ENCODE measurements around the gene EPYC.
"Not testable (repeated sequence)": the region's sequence is repeated elsewhere in the genome, so short reads cannot be mapped to it uniquely, and the experiment has no call there.

Gene EPYC

GRCh38 chr12:90987101-90987500, 17.7 kb downstream of the EPYC start:
- 67% methylated on average over 1 of the region's 1 CpG for WGBS

GRCh38 chr12:90985331-90985730, 19.4 kb downstream of the EPYC start:
- H3K14ac ChIP-seq (ENCODE audit: low read length in 2 of 2); H3K4ac ChIP-seq (ENCODE audit: low read depth in 1 of 2, low read length in 2 of 2); H3K23ac ChIP-seq (ENCODE audit: low read length in 2 of 2); H4K91ac ChIP-seq (ENCODE audit: low read length); H3K27me3 ChIP-seq (ENCODE audit: control insufficient read depth in 1 of 2, insufficient read depth in 1 of 2, low read length in 2 of 2); H3K4me3 ChIP-seq (ENCODE audit: insufficient read depth in 1 of 2, low read depth in 1 of 2, low read length in 2 of 2); H3K9ac ChIP-seq (ENCODE audit: low read length); H2AFZ ChIP-seq (ENCODE audit: low read depth, low read length); H2AK5ac ChIP-seq (ENCODE audit: low read length, severe bottlenecking); DNase-seq; H3K9me3 ChIP-seq (ENCODE audit: control insufficient read depth, low read length); H3K79me1 ChIP-seq (replicated peaks; ENCODE audit: low read length, poor library complexity, severe bottlenecking); H3K4me1 ChIP-seq (ENCODE audit: control insufficient read depth, insufficient read depth, low read depth, low read length); H3K18ac ChIP-seq (ENCODE audit: low read depth in 1 of 2, low read length in 2 of 2); H3K36me3 ChIP-seq (ENCODE audit: control insufficient read depth in 1 of 2, insufficient read depth in 2 of 2, low read depth in 1 of 2, low read length in 2 of 2); H4K8ac ChIP-seq (ENCODE audit: low read length); H3K27ac ChIP-seq (ENCODE audit: low read length, poor library complexity, severe bottlenecking); H2BK15ac ChIP-seq (ENCODE audit: low read depth, poor library complexity, severe bottlenecking); H3K4me2 ChIP-seq (ENCODE audit: low read length, poor library complexity, severe bottlenecking); H2BK5ac ChIP-seq (ENCODE audit: low read depth, low read length, poor library complexity, severe bottlenecking); H2BK12ac ChIP-seq (ENCODE audit: low read length in 2 of 2): not testable (repeated sequence)
- peak overlapping the region; percentile 3 for H2BK120ac ChIP-seq (ENCODE audit: low read depth, low read length)
- 82% methylated on average over 3 of the region's 3 CpGs for WGBS

More at GRCh38 chr12:90987101-90987500, 17.7 kb downstream of the EPYC start:
- Histone ChIP-seq H3K27me3 (ENCODE audit: control insufficient read depth in 1 of 2, insufficient read depth in 1 of 2, low read length in 2 of 2) (no peaks in the 10 kb centered on the region), H3K14ac (ENCODE audit: low read length in 2 of 2) (no peak overlapping the region), H4K91ac (ENCODE audit: low read length) (no peak overlapping the region), H3K23ac (ENCODE audit: low read length in 2 of 2) (no peak overlapping the region), H4K8ac (ENCODE audit: low read length) (no peak overlapping the region), H2BK12ac (ENCODE audit: low read length in 2 of 2) (no peak overlapping the region), H3K9ac (ENCODE audit: low read length) (no peak overlapping the region), H2BK5ac (ENCODE audit: low read depth, low read length, poor library complexity, severe bottlenecking) (no peak overlapping the region), H3K9me3 (ENCODE audit: control insufficient read depth, low read length) (peaks cover 3% of the 10 kb centered on the region), H3K4me3 (ENCODE audit: insufficient read depth in 1 of 2, low read depth in 1 of 2, low read length in 2 of 2) (no peak overlapping the region), H3K4me2 (ENCODE audit: low read length, poor library complexity, severe bottlenecking) (no peak overlapping the region), H3K4me1 (ENCODE audit: control insufficient read depth, insufficient read depth, low read depth, low read length) (no peaks in the 10 kb centered on the region), H3K27ac (ENCODE audit: low read length, poor library complexity, severe bottlenecking) (no peak overlapping the region), H2AFZ (ENCODE audit: low read depth, low read length) (no peak overlapping the region), H3K79me1 (replicated peaks; ENCODE audit: low read length, poor library complexity, severe bottlenecking) (no peaks in the 10 kb centered on the region), H3K18ac (ENCODE audit: low read depth in 1 of 2, low read length in 2 of 2) (no peak overlapping the region), H3K4ac (ENCODE audit: low read depth in 1 of 2, low read length in 2 of 2) (no peak overlapping the region), H2BK15ac (ENCODE audit: low read depth, poor library complexity, severe bottlenecking) (no peak overlapping the region), H2BK120ac (ENCODE audit: low read depth, low read length) (no peak overlapping the region), H2AK5ac (ENCODE audit: low read length, severe bottlenecking) (no peak overlapping the region), H3K36me3 (ENCODE audit: control insufficient read depth in 1 of 2, insufficient read depth in 2 of 2, low read depth in 1 of 2, low read length in 2 of 2) (no peaks in the 10 kb centered on the region)
- no peak for DNase-seq

- Histone ChIP-seq H3K27me3 (ENCODE audit: control insufficient read depth in 1 of 2, insufficient read depth in 1 of 2, low read length in 2 of 2) (no peaks in the 10 kb centered on the region), H3K27ac (ENCODE audit: low read length, poor library complexity, severe bottlenecking) (no peak overlapping the region), H4K91ac (ENCODE audit: low read length) (no peak overlapping the region), H3K79me1 (replicated peaks; ENCODE audit: low read length, poor library complexity, severe bottlenecking) (no peaks in the 10 kb centered on the region), H3K9ac (ENCODE audit: low read length) (no peak overlapping the region), H3K14ac (ENCODE audit: low read length in 2 of 2) (no peak overlapping the region), H3K4me3 (ENCODE audit: insufficient read depth in 1 of 2, low read depth in 1 of 2, low read length in 2 of 2) (no peak overlapping the region), H3K9me3 (ENCODE audit: control insufficient read depth, low read length) (no peaks in the 10 kb centered on the region), H3K4me2 (ENCODE audit: low read length, poor library complexity, severe bottlenecking) (no peak overlapping the region), H2BK120ac (ENCODE audit: low read depth, low read length) (no peak overlapping the region), H2AFZ (ENCODE audit: low read depth, low read length) (no peak overlapping the region), H3K18ac (ENCODE audit: low read depth in 1 of 2, low read length in 2 of 2) (no peak overlapping the region), H3K4ac (ENCODE audit: low read depth in 1 of 2, low read length in 2 of 2) (no peak overlapping the region), H3K36me3 (ENCODE audit: control insufficient read depth in 1 of 2, insufficient read depth in 2 of 2, low read depth in 1 of 2, low read length in 2 of 2) (no peaks in the 10 kb centered on the region), H2BK5ac (ENCODE audit: low read depth, low read length, poor library complexity, severe bottlenecking) (no peak overlapping the region), H2BK12ac (ENCODE audit: low read length in 2 of 2) (no peak overlapping the region), H2AK5ac (ENCODE audit: low read length, severe bottlenecking) (no peak overlapping the region), H3K4me1 (ENCODE audit: control insufficient read depth, insufficient read depth, low read depth, low read length) (no peaks in the 10 kb centered on the region), H3K23ac (ENCODE audit: low read length in 2 of 2) (no peak overlapping the region), H4K8ac (ENCODE audit: low read length) (no peak overlapping the region), H2BK15ac (ENCODE audit: low read depth, poor library complexity, severe bottlenecking) (no peak overlapping the region)
- DNase-seq: no peak
- 55% methylated on average over 2 of the region's 3 CpGs for WGBS
Measured at GRCh38 chr12:90984114-90984513, 20.7 kb downstream of the EPYC start.

GRCh38 chr12:90982170-90982569, 22.6 kb downstream of the EPYC start:
- Histone ChIP-seq H3K4ac (ENCODE audit: low read depth in 1 of 2, low read length in 2 of 2) (no peak overlapping the region), H2BK12ac (ENCODE audit: low read length in 2 of 2) (no peak overlapping the region), H3K4me1 (ENCODE audit: control insufficient read depth, insufficient read depth, low read depth, low read length) (no peaks in the 10 kb centered on the region), H3K9me3 (ENCODE audit: control insufficient read depth, low read length) (no peaks in the 10 kb centered on the region), H2BK5ac (ENCODE audit: low read depth, low read length, poor library complexity, severe bottlenecking) (no peak overlapping the region), H3K14ac (ENCODE audit: low read length in 2 of 2) (no peak overlapping the region), H3K4me3 (ENCODE audit: insufficient read depth in 1 of 2, low read depth in 1 of 2, low read length in 2 of 2) (no peak overlapping the region), H2BK120ac (ENCODE audit: low read depth, low read length) (no peak overlapping the region), H2BK15ac (ENCODE audit: low read depth, poor library complexity, severe bottlenecking) (no peak overlapping the region), H4K8ac (ENCODE audit: low read length) (no peak overlapping the region), H3K4me2 (ENCODE audit: low read length, poor library complexity, severe bottlenecking) (no peak overlapping the region), H3K18ac (ENCODE audit: low read depth in 1 of 2, low read length in 2 of 2) (no peak overlapping the region), H3K36me3 (ENCODE audit: control insufficient read depth in 1 of 2, insufficient read depth in 2 of 2, low read depth in 1 of 2, low read length in 2 of 2) (no peaks in the 10 kb centered on the region), H3K27me3 (ENCODE audit: control insufficient read depth in 1 of 2, insufficient read depth in 1 of 2, low read length in 2 of 2) (no peaks in the 10 kb centered on the region), H2AK5ac (ENCODE audit: low read length, severe bottlenecking) (no peak overlapping the region), H2AFZ (ENCODE audit: low read depth, low read length) (no peak overlapping the region), H4K91ac (ENCODE audit: low read length) (no peak overlapping the region), H3K27ac (ENCODE audit: low read length, poor library complexity, severe bottlenecking) (no peak overlapping the region), H3K9ac (ENCODE audit: low read length) (no peak overlapping the region), H3K79me1 (replicated peaks; ENCODE audit: low read length, poor library complexity, severe bottlenecking) (no peaks in the 10 kb centered on the region), H3K23ac (ENCODE audit: low read length in 2 of 2) (no peak overlapping the region)
- DNase-seq: no peak
- WGBS: 100% methylated on average over 1 of the region's 1 CpG
